ENCODE data around the gene CCDC180.

DNA sequence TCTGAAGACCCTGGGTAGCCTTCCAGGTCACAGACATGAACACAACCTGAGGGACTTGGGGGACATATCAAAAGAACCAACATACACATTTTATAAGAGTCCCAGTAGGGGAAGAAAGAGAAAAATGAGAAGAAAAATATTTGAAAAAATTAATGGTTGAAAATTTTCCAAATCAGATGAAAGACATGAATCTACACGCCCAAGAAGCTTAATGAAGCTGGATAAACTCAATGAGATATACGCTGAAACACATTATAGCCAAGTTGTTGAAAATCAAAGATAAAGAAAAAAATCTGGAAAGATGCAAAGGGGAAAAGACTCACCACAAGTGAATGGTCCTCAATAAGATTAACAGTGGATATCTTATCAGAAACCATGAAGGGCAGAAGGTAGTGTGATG lies 9.6 kb upstream of the CCDC180 start:
- TF ChIP-seq, protein P1, sequence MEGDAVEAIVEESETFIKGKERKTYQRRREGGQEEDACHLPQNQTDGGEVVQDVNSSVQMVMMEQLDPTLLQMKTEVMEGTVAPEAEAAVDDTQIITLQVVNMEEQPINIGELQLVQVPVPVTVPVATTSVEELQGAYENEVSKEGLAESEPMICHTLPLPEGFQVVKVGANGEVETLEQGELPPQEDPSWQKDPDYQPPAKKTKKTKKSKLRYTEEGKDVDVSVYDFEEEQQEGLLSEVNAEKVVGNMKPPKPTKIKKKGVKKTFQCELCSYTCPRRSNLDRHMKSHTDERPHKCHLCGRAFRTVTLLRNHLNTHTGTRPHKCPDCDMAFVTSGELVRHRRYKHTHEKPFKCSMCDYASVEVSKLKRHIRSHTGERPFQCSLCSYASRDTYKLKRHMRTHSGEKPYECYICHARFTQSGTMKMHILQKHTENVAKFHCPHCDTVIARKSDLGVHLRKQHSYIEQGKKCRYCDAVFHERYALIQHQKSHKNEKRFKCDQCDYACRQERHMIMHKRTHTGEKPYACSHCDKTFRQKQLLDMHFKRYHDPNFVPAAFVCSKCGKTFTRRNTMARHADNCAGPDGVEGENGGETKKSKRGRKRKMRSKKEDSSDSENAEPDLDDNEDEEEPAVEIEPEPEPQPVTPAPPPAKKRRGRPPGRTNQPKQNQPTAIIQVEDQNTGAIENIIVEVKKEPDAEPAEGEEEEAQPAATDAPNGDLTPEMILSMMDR (IDR thresholded peaks at IDR 0.05; ENCODE audit: poor library complexity): no peak
- TF ChIP-seq EZH2 (IDR thresholded peaks at IDR 0.05; ENCODE audit: borderline replicate concordance): no peak

Measured in hepatocyte (in vitro differentiated cells).